LoVo (cell line): Measurements from ENCODE around the gene KIF19.
"Not testable (repeated sequence)": the region's sequence is repeated elsewhere in the genome, so short reads cannot be mapped to it uniquely, and the experiment has no call there.

ENCODE experiments used
- DNase-seq: peaks from one replicate; pipeline ENCODE4 v3.0.0-alpha.2; 2016; ENCODE audit warnings: low spot score

The KIF19 gene, protein sequence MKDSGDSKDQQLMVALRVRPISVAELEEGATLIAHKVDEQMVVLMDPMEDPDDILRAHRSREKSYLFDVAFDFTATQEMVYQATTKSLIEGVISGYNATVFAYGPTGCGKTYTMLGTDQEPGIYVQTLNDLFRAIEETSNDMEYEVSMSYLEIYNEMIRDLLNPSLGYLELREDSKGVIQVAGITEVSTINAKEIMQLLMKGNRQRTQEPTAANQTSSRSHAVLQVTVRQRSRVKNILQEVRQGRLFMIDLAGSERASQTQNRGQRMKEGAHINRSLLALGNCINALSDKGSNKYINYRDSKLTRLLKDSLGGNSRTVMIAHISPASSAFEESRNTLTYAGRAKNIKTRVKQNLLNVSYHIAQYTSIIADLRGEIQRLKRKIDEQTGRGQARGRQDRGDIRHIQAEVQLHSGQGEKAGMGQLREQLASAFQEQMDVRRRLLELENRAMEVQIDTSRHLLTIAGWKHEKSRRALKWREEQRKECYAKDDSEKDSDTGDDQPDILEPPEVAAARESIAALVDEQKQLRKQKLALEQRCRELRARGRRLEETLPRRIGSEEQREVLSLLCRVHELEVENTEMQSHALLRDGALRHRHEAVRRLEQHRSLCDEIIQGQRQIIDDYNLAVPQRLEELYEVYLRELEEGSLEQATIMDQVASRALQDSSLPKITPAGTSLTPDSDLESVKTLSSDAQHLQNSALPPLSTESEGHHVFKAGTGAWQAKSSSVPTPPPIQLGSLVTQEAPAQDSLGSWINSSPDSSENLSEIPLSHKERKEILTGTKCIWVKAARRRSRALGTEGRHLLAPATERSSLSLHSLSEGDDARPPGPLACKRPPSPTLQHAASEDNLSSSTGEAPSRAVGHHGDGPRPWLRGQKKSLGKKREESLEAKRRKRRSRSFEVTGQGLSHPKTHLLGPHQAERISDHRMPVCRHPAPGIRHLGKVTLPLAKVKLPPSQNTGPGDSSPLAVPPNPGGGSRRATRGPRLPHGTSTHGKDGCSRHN

DNA sequence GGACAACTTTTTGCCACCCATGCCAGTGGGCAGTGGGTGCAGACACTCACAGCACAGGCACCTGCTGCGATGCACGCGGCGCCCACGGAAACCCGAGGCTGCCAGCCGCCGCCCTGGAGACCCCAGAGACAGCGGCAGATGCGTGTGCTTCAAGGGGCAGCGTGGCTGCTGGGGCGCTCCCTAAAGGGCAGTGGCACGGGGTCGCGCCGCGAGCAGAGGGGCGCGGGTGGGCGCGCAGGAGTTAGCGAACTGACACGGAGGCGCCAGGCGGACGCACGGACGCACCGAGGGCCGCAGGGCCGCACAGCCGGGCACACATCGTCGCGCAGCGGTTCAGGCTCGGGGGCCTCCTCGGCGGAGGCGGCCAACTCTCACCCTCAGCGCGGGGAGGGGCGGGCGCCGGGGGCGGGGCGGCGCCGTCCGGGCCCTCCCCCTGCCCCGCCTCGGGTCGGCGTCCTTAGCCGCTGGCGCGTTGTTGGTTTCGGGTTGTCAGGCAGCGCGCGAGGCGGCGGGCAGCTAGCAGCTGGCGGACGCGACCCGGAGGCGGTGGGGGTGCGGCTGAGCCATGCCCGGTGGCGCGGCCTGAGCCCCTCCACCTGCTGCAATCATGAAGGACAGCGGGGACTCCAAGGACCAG is at the start of gene KIF19:
TSS of gene KIF19 (plus strand) at position 484 of the 637 bp plus-strand sequence. CDS start at position 608, 124 bp downstream.
- DNase-seq, result no peak

DNA sequence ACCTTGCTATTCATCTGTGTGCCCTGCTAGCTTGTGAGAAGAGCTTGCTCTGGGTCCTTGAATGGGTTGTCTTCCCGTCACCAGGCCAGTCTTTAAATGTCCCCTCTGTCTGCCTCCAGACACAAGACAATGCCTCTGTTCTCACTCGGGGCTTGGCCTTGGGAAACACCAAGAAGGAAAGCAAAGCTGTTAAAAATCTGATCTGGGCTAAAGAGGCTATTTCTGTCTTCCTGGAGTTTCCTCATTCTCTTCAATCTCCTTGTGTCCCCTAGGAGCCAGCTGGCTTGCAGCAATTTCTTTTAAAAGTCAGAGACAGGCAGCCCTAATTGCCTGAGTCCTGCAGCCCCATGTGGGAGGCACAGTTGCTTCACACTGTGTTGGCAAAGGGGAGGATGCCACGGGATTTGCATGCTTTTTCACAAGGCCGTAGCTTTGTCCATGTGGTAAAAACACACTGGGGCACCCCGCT is 49.5 kb upstream of the KIF19 start:
- DNase-seq, result no peak

DNA sequence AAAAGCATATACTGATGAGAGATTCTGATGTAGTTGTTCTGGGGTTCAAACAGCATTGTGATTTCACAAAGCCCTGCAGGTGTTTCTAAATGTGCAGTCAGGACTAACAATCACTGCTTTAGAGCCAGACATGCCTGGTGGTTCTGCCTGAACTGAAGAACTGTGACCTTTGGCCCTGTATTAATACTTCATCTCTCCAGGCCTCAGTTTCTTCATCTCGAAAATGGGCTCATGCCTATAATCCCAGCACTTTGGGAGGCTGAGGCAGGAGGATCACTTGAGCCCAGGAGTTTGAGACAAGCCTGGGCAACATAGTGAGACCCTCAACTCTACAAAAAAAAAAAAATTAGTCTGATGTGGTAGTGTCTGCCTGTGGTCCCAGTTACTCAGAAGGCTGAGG is 48.1 kb upstream of the KIF19 start:
- DNase-seq, result no peak

DNA sequence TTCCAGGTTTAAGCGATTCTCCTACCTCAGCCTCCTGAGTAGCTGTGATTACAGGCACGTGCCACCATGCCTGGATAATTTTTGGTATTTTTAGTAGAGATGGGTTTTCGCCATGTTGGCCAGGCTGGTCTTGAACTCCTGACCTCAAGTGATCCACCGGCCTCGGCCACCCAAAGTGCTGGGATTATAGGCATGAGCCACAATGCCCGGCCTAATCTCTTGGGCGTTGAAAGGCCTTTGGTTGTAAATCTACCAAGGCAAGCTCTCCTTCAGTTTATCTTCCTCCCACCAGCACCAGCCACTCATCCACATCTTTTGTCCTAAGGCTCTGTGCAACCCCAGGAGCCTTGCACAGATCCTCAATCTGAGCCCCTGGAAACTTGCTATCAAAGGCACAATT is 46.4 kb upstream of the KIF19 start:
- DNase-seq, result not testable (repeated sequence)

DNA sequence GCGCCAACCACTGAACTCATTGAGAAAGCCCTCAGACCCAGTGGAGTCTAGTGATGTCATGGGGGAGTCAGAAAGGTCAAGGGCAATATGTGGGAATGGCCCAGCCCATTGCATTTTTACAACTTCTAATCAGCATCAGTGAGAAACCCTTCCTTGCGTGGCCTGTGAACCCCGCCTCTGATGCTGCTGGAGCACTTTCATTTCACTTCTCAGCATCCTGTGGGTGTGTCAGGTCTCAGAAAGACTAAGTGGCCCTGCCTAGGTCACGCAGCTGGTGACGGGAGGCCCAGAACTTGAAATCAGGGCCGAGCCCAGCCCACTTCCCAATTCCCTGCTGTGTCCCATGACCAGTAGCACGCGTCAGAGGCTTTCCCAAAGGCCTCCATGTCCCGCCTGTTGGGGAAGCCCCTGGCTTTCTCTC is 45.9 kb upstream of the KIF19 start:
- DNase-seq, result no peak

DNA sequence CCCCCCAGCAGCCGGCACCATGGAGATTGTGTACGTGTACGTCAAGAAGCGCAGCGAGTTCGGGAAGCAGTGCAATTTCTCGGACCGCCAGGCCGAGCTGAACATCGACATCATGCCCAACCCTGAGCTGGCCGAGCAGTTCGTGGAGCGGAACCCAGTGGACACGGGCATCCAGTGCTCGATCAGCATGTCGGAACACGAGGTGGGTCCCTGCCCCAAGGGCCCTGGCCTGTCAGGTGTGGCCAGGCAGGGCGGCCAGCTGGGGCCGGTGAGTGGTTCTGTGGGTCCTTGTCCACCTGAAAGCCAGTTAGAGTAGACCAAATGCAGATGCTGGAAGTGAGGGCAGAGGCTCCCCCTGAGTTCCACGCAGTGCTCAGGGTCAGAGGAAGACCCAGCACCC is 44.2 kb upstream of the KIF19 start:
- no peak for DNase-seq

DNA sequence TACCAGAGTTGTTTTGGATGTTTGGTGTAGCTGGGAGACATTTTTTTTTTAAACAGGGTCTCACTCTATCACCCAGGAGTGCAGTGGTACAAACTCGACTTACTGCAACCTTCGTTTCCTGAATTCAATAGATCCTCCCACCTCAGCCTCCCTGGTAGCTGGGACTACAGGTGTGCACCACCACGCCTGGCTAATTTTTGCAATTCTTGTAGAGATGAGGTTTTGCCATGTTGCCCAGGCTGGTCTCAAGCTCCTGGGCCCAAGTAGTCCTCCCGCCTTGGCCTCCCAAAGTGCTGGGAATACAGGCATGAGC is 43.8 kb upstream of the KIF19 start:
- DNase-seq, result not testable (repeated sequence)

DNA sequence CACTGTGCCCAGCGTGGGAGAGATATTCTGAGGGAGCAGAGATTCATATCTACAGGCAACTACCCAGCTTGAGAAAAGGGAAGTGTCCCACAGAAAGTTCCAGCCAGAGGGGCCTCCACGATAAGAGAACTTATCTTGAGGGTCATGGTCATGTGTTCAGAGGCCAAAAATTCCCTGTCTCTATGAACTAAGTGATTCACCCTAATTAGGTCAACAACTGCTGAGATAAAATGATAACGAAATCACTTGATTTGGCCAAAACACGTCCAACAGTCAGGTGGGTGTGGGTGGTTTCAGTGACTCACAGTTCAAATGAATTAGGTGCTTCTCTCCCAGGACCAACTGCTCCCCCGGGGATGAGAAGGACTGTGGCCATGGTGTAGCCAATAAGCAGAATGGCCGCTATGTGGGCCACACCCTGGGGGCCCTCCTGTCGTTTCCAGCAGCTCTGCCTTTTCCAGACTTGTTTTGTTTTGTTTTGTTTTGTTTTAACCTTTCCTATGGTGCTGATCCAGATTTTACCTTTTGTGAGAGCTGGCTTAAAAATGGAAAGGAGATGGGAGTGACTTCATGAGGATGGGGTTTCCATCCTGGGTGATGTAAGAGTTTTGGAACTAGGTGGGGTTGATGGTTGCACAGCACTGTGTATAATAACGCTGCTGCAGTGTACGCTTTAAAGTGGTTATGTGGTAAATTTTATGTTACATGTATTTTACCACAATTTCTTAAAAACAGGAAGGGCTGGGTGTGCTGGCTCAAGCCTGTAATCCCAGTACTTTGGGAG is 43.2 kb upstream of the KIF19 start:
- peak; percentile 42 for DNase-seq

DNA sequence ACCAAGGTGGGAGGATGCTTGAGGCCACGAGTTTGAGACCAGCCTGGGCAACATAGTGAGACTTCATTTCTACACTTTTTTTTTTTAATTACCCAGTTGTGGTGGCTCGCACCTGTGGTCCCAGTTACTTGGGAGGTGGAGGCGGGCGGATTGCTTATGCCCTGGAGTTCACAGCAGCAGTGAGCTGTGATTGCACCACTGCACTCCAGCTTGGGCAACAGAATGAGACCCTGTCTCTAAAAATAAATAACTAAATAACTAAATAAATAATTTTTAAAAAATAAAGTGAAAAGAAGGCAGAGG is 42.7 kb upstream of the KIF19 start:
- DNase-seq, result no peak

DNA sequence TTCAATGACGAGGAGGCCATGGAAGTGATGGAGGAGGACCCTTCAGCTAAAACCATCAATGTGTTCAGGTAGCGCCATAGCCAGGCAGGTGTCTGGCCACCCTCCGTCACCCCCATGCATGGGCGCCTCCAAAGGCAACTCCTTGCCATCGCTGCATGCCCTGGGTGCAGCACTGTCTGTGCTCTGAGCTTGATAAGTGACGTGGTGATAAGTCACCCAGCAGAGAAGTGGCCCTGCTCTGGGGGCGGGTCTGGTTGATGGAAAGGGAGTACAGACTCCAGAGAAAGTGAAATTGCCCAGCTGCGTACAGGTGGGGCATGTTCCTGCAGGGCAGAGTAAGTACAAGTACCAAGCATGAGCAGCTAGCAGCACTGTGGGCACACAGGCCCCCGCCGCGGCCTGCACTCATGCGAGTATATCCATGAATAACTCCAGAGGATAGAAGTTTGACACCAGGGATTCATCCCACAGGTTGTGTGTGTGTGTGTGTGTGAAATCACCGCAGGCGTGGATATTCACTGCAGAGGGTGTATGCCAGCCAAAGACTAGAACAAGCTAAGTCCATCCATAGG is 38.9 kb upstream of the KIF19 start:
- no peak for DNase-seq

DNA sequence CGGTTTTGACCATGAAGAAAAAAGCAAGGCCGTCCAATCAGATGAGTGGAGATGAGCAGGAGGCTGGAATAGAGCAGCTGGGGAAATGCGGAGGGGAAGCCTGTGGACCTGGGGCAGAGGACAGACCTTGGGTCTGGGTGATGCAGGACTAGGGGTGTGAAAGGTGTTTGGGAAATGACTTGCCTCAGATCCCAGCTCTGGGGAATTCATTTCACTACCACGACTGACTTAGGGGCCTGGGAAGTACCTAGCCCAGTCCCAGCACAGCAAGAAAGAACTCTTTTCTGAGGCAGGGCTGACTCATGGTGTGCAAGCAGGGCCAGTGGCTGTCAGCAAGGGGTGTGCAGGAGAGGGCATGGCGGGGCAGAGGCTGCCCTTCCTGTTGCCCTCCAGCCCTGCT is 37.2 kb upstream of the KIF19 start:
- no peak for DNase-seq

DNA sequence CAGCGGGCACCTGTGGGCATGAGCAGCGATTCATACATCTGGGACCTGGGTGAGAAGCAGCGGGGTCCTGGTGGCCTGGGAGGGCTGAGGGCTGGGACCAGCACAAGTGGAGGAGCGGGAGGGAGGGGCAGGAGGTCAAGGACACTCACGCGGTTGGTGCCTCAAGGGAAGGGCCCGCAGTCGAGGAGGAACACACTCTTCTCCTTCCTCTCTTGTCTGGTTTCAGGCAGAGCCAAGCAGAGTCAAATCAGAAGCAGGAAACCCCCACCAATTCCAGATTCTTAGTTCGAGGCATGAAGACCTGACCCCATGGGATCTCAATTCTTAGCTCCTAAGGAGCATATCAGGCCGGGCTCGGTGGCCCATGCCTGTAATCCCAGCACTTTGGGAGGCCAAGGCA is 36.3 kb upstream of the KIF19 start:
- no peak for DNase-seq

DNA sequence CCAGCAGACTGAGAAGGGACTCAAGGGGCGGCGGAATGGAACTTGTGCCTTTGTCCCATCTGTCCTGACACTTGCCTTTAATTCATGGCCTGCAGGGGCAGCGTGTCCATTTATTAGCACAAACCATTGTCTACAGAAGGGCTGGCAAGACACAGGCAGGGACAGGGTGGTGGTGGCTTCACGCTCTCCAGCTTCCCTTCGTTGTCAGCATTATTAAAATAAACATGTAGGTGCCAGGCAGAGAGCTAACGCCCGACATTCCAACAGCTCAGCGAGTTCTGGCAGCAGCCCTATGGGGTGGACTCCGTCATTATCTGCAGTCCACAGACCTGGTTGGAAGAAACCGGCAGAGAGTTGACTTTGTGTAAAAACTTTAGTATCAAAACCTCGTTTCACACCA is 35.7 kb upstream of the KIF19 start:
- DNase-seq, result no peak

DNA sequence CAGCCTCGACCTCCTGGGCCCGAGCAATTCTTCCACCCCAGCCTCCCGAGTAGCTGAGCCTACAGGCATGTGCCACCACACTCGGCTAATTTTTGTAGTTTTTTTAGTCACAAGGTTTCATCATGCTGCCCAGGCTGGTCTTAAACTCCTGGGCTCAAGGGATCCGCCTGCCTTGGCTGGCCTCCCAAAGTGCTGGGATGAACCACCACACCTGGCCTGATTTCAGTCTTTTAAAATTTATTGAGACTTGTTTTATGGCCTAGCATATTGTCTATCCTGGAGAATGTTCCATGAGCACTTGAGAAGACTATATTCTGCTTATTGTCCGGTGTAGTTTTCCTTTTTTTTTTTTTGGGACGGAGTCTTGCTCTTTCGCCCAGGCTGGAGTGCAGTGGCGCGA is 33.5 kb upstream of the KIF19 start:
- no peak for DNase-seq

DNA sequence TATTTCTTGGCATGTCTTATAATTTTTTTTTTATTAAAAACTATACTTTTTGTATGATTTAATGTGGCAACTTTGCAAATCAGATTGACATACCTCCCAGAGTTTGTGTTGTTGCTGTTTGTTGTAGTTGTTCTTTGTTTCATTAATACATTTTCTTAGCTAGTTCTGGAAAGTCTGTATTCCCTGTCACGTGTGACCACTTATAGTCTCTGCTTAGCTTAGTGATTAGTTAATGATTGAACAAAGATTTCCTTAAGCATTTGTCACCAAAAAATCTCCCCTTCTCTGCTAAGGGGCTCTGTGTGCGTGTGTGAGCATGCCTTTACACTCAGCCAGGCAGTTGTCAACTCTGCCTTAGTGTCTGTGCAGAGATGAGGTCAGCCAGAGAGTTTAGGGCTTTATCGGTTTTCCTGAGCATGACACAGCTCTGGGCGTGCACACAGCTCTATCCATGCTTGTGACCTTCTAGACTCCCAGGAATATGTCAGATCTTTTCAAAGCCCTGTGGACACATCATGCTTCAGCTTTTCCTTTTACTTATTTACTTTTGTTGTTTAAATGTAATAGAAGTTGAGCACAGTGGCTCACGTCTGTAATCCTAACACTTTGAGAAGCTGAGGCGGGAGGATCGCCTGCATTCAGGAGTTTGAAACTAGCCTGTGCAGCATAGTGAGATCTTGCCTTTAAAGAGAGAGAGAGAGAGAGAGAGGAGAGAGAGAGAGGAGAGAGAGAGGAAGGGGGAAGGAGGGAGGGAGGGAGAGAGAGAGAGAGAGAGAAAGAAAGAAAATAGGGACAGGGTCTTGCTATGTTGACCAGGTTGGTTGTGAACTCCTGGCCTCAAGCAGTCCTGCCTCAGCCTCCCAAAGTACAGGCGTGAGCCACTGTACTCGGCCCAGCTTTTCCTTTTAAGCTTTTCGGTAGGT is 30.1 kb upstream of the KIF19 start:
- DNase-seq, result no peak

DNA sequence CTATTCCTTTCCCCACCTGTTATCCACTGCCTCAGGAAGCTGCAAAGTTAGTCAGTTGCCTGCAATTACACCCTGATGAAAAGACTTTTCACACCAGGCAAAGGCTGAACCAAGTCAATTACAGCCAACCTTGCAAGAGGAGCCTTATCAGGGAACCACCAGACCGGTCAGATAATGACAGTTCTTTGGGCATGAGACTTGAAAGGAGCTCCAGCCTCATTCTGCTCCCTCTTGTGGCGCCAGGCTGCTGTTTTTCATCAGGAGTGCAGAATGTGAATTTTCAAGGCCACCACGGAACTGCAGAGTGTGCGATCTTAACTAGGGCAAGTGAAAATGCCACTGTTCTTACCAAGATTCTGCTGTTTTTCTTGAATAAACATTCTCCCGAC is 29.5 kb upstream of the KIF19 start:
- peak; percentile 11 for DNase-seq

DNA sequence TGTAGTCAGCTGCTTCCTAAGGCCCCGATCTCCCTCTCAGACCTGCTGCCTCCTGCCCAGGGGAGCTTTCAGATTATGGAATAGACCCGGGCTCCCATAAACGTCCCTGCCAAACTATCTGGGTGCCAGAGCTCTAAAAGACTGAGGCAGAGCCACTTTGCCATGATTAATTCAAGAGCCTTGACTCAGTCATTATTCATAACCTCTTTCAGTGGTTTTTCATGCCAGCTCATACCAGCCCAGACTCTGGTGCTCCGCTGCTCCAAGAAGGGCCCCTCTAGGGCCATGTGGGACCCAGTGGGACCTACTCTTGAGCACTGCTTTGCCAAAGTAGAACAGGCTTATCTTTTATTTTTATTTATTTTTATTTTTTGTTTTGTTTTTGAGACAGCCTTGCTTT is 28.1 kb upstream of the KIF19 start:
- DNase-seq, result no peak

DNA sequence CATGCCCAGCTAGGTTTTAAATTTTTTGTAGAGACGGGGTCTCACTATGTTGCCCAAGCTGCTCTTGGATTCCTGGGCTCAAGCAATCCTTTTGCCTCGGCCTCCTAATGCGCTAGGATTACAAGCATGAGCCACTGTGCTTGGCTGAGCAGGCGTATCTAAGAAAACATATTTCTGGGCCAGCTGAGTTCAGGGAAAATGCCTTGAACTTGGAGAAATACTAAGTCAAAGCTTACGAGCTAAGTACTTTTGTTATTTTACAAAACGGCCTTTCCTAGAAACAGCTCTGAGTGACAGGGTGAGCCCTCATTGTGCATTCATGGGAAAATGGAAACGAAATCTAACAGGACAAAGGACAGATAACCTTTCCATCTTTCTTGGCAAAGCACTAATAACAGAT is 27.2 kb upstream of the KIF19 start:
- DNase-seq, result no peak

DNA sequence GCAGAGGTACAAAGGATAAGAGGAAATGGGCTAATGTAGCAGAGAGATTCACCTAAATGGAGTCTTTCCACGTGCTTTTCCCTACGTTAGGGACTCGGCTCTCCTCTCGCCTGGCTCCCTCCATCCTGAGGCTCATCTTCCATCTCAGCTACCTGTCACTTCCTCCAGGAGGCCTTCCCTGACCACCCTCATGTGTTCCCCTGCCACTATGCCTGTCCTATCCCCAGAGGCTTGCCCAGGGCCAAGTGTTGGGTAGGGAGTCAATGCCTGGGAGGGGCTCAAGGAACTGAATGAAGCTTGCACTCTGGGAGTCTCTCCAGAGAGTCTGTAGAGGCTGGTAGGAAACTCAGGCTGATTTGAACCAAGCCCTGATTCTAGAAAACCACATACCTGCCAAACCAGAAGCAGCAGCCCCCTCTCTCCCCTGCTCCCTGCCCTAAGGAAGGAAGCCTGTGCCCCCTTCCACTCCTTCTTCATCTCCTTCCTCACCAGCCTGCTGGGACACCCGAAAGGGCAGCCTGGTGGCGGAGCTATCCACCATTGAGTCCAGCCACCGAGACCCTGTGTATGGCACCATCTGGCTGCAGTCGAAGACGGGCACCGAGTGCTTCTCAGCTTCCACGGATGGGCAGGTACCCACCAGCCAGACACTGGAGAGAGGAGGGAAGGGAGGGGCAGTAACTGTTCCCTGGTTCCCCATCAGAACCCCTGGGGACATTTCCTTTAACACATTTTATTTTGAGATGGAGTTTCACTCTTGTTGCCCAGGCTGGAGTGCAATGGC is 26.6 kb upstream of the KIF19 start:
- no peak for DNase-seq

DNA sequence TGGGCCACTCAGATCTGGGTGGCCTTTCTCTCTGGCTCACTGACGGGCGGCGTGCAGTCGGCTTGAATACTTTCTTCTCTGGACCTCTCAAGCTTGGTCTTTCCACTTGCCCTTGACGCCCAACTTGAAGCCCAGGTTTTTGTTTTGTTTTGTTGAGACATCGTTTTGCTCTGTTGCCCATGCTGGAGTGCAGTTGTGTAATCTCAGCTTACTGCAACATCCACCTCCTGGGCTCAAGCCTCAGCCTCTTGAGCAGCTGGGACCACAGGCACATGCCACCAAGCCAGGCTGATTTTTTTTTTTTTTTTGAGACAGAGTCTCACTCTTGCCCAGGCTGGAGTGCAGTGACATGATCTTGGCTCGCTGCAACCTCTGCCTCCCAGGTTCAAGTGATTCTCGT is 22.7 kb upstream of the KIF19 start:
- DNase-seq, result no peak
